HG03520 (cell line): ENCODE measurements around the gene SLC23A3.

Experiments
- ATAC-seq: cut with Tn5 transposase; IDR thresholded peaks from one replicate; pipeline ENCODE4 v1.9.1; 2021; ENCODE audit warnings: mild to moderate bottlenecking, moderate library complexity; ENCODE audit not compliant: unreplicated experiment

Gene SLC23A3

GRCh38 chr2:219176818-219177551 lies 7.2 kb upstream of the SLC23A3 start, which contains the start of gene CNPPD1:
Gene CNPPD1 (minus strand): TSS chr2:219176925. CDS start chr2:219176828, 97 bp downstream.
- peak; percentile 61 for ATAC-seq

GRCh38 chr2:219175928-219176817 lies 6.3 kb upstream of the SLC23A3 start:
- ATAC-seq = peak; percentile 11

- ATAC-seq = no peak
Observed at GRCh38 chr2:219175486-219175885, 5.7 kb upstream of the SLC23A3 start.

GRCh38 chr2:219174801-219175200 lies 5.0 kb upstream of the SLC23A3 start:
- ATAC-seq = no peak

- ATAC-seq = no peak
Observed at GRCh38 chr2:219174146-219174545, 4.3 kb upstream of the SLC23A3 start.

- no peak for ATAC-seq
Observed at GRCh38 chr2:219173176-219173575, 3.3 kb upstream of the SLC23A3 start.

- no peak for ATAC-seq
Observed at GRCh38 chr2:219172231-219173154, 2.7 kb upstream of the SLC23A3 start.

- ATAC-seq = no peak
Observed at GRCh38 chr2:219171231-219171651, 1.4 kb upstream of the SLC23A3 start.

GRCh38 chr2:219168932-219169331 lies 897 bp downstream of the SLC23A3 start:
- ATAC-seq = no peak

GRCh38 chr2:219168526-219168925 lies 1.3 kb downstream of the SLC23A3 start:
- no peak for ATAC-seq

- no peak for ATAC-seq
Observed at GRCh38 chr2:219167997-219168396, 1.8 kb downstream of the SLC23A3 start.

GRCh38 chr2:219165058-219165911 lies 4.5 kb downstream of the SLC23A3 start:
- no peak for ATAC-seq

- ATAC-seq = no peak
Observed at GRCh38 chr2:219163156-219163555, 6.7 kb downstream of the SLC23A3 start.

- no peak for ATAC-seq
Observed at GRCh38 chr2:219161097-219161496, 8.7 kb downstream of the SLC23A3 start.

- ATAC-seq = peak; percentile 80
Observed at GRCh38 chr2:219160186-219161017, 9.4 kb downstream of the SLC23A3 start, which contains the start of gene NHEJ1. Gene NHEJ1 (minus strand): TSS chr2:219160815. CDS start chr2:219158362, 2,453 bp downstream.

- no peak for ATAC-seq
Observed at GRCh38 chr2:219159771-219160185, 10.1 kb downstream of the SLC23A3 start.

- no peak for ATAC-seq
Observed at GRCh38 chr2:219158586-219158985, 11.2 kb downstream of the SLC23A3 start.

GRCh38 chr2:219158025-219158424 lies 11.8 kb downstream of the SLC23A3 start:
- ATAC-seq = no peak

- no peak for ATAC-seq
Observed at GRCh38 chr2:219157396-219157795, 12.4 kb downstream of the SLC23A3 start.
